Activated CD4-positive, alpha-beta memory T cell treated with anti-CD3 and anti-CD28 coated beads, Interleukin-2, amount 10 ng/mL, durations not matched to agents 7 days and 5 days (primary cell): ENCODE measurements around the gene ERGIC1. TPM values are rescaled to one million over a fixed set of nuclear protein-coding genes. Genes with fewer than 3 reads are reported as not detected.

Experiments used
- CTCF ChIA-PET: fragments of 350-600 bp; sonication (Branson Sonifier 250); formaldehyde crosslinking; loops from one replicate; lab custom pipeline; 2021; ENCODE audit warnings: antibody characterized with exemption, inconsistent platforms; lab: Charles Lee
- POLR2A ChIA-PET: fragments of 350-600 bp; sonication (Branson Sonifier 250); formaldehyde crosslinking; loops from one replicate; lab custom pipeline; 2021; ENCODE audit warnings: antibody characterized with exemption; lab: Charles Lee
- DNase-seq: peaks from one replicate; pipeline ENCODE4 v3.0.0-alpha.2; 2020
- H3K27ac Mint-ChIP-seq: one replicate; pipeline ENCODE4 v1.8.0; 2021; ENCODE audit warnings: mild to moderate bottlenecking, mixed read lengths
- H3K27me3 Mint-ChIP-seq: one replicate; pipeline ENCODE4 v1.8.0; 2021; ENCODE audit warnings: mixed read lengths
- H3K36me3 Mint-ChIP-seq: one replicate; pipeline ENCODE4 v1.8.0; 2021; ENCODE audit warnings: low read depth, mixed read lengths
- H3K4me1 Mint-ChIP-seq: one replicate; pipeline ENCODE4 v1.8.0; 2021; ENCODE audit warnings: mixed read lengths
- H3K4me3 Mint-ChIP-seq: one replicate; pipeline ENCODE4 v1.8.0; 2021; ENCODE audit warnings: mild to moderate bottlenecking, mixed read lengths
- H3K9me3 Mint-ChIP-seq: one replicate; pipeline ENCODE4 v1.8.0; 2021; ENCODE audit warnings: mixed read lengths
- total RNA-seq, 2 experiments: library from RNA; stranded (reverse); gene quantifications; one replicate each; pipeline ENCODE4 v1.2.3, GENCODE V29; 2021

ERGIC1 gene
- total RNA-seq, 2 experiments from 2014 or later: 36.1 to 37.2 TPM

DNA sequence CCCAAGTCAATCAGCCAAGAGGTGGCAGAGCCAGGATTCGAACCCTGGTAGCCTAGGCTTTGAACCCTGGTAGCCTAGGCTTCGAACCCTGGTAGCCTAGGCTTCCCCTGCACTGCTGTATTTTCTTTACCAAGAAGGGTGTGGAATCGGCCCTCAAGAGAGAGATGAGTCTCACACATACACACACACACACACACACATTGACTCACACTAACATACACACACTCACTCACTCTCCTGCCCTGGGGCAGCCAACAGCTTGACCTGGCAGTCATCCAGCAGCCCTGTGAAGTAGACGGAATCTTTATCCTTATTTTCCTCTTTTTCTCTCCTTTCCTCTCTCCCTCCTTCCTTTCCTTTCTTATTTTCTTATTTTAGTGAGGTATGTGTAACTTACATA is 69.7 kb downstream of the ERGIC1 start:
- no peak for DNase-seq
- Mint-ChIP-seq H3K4me1 (no peaks in the 10 kb centered on the region), H3K36me3 (no peaks in the 10 kb centered on the region), H3K27ac (no peak overlapping the region), H3K27me3 (no peaks in the 10 kb centered on the region), H3K4me3 (no peak overlapping the region), H3K9me3 (no peaks in the 10 kb centered on the region)
- POLR2A ChIA-PET: no interaction called here
- CTCF ChIA-PET: interaction anchor here (1.1 kb wide), 1 partner anchor 189 kb away, joined by 3 read pairs; no protein-coding TSS in a partner anchor

DNA sequence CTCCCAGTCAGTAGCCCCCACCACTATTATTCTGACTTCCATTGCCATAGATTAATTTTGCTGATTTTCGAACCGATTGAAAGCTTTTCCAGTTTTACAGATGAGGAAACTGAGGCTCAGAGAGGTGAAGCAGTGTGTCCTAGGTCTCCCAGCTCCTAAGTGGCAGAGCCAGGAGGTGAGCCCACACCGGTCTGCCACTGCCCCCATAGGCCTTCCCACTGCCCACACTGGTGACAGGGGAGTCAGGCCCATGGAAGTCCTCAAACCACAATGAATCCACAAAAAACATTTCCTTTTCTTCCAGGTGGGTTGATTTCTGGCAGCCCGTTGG is 70.2 kb downstream of the ERGIC1 start:
- POLR2A ChIA-PET: no interaction called here
- H3K4me3 Mint-ChIP-seq: no peak overlapping the region
- CTCF ChIA-PET: interaction anchor here (1.1 to 2.0 kb wide), 2 partner anchors 188 to 190 kb away, joined by 3 to 5 read pairs; no protein-coding TSS in a partner anchor
- no peak for DNase-seq
- H3K4me1 Mint-ChIP-seq: no peaks in the 10 kb centered on the region
- no peaks in the 10 kb centered on the region for H3K36me3 Mint-ChIP-seq
- H3K27me3 Mint-ChIP-seq: no peaks in the 10 kb centered on the region
- H3K9me3 Mint-ChIP-seq: no peaks in the 10 kb centered on the region
- H3K27ac Mint-ChIP-seq: no peak overlapping the region

GRCh38 chr5:172904643-172905345 is 70.7 kb downstream of the ERGIC1 start:
- no peaks in the 10 kb centered on the region for H3K36me3 Mint-ChIP-seq
- no peak overlapping the region for H3K27ac Mint-ChIP-seq
- H3K4me1 Mint-ChIP-seq: no peaks in the 10 kb centered on the region
- H3K9me3 Mint-ChIP-seq: no peaks in the 10 kb centered on the region
- CTCF ChIA-PET: interaction anchor here (1.1 to 2.0 kb wide), 2 partner anchors 188 to 190 kb away, joined by 3 to 5 read pairs; no protein-coding TSS in a partner anchor
- no peaks in the 10 kb centered on the region for H3K27me3 Mint-ChIP-seq
- H3K4me3 Mint-ChIP-seq: no peak overlapping the region
- no peak for DNase-seq
- POLR2A ChIA-PET: no interaction called here

GRCh38 chr5:172905346-172906140 is 71.5 kb downstream of the ERGIC1 start:
- no peak for DNase-seq
- CTCF ChIA-PET: interaction anchor here (2.0 kb wide), 1 partner anchor 189 kb away, joined by 5 read pairs; no protein-coding TSS in a partner anchor

GRCh38 chr5:172906436-172906835 is 72.4 kb downstream of the ERGIC1 start:
- no peaks in the 10 kb centered on the region for H3K27me3 Mint-ChIP-seq
- ChIA-PET CTCF (interaction anchor here (1.0 to 2.0 kb wide), 2 partner anchors 134 to 190 kb away, joined by 3 to 5 read pairs; no protein-coding TSS in a partner anchor), POLR2A (no interaction called here)
- no peak overlapping the region for H3K4me3 Mint-ChIP-seq
- no peaks in the 10 kb centered on the region for H3K9me3 Mint-ChIP-seq
- no peak for DNase-seq
- no peaks in the 10 kb centered on the region for H3K4me1 Mint-ChIP-seq
- no peaks in the 10 kb centered on the region for H3K36me3 Mint-ChIP-seq
- H3K27ac Mint-ChIP-seq: no peak overlapping the region

More at GRCh38 chr5:172905346-172906140, 71.5 kb downstream of the ERGIC1 start:
- no peak overlapping the region for H3K27ac Mint-ChIP-seq
- POLR2A ChIA-PET: no interaction called here
- no peaks in the 10 kb centered on the region for H3K27me3 Mint-ChIP-seq
- H3K36me3 Mint-ChIP-seq: no peaks in the 10 kb centered on the region
- no peak overlapping the region for H3K4me3 Mint-ChIP-seq
- no peaks in the 10 kb centered on the region for H3K4me1 Mint-ChIP-seq
- H3K9me3 Mint-ChIP-seq: no peaks in the 10 kb centered on the region

- Mint-ChIP-seq H3K27ac (no peak overlapping the region), H3K4me3 (no peak overlapping the region), H3K9me3 (no peaks in the 10 kb centered on the region), H3K4me1 (no peaks in the 10 kb centered on the region), H3K36me3 (no peaks in the 10 kb centered on the region), H3K27me3 (no peaks in the 10 kb centered on the region)
- ChIA-PET CTCF (interaction anchor here (1.0 kb wide), 1 partner anchor 135 kb away, joined by 3 read pairs; no protein-coding TSS in a partner anchor), POLR2A (no interaction called here)
- DNase-seq: no peak
Observed at GRCh38 chr5:172906888-172907287, 72.8 kb downstream of the ERGIC1 start.

GRCh38 chr5:172907657-172908056 is 73.6 kb downstream of the ERGIC1 start:
- no peak for DNase-seq
- H3K27ac Mint-ChIP-seq: no peak overlapping the region
- H3K9me3 Mint-ChIP-seq: no peaks in the 10 kb centered on the region
- H3K27me3 Mint-ChIP-seq: no peaks in the 10 kb centered on the region
- POLR2A ChIA-PET: no interaction called here
- no peaks in the 10 kb centered on the region for H3K36me3 Mint-ChIP-seq
- H3K4me1 Mint-ChIP-seq: no peaks in the 10 kb centered on the region
- no peak overlapping the region for H3K4me3 Mint-ChIP-seq
- CTCF ChIA-PET: no interaction called here

- H3K36me3 Mint-ChIP-seq: no peaks in the 10 kb centered on the region
- H3K27me3 Mint-ChIP-seq: no peaks in the 10 kb centered on the region
- ChIA-PET POLR2A (no interaction called here), CTCF (interaction anchor here (2.4 kb wide), 1 partner anchor 24 kb away, joined by 7 read pairs; no protein-coding TSS in a partner anchor)
- no peak overlapping the region for H3K27ac Mint-ChIP-seq
- no peak for DNase-seq
- no peaks in the 10 kb centered on the region for H3K9me3 Mint-ChIP-seq
- H3K4me3 Mint-ChIP-seq: no peak overlapping the region
- no peaks in the 10 kb centered on the region for H3K4me1 Mint-ChIP-seq
Observed at GRCh38 chr5:172908662-172909061, 74.6 kb downstream of the ERGIC1 start.

GRCh38 chr5:172909931-172910502 is 76.0 kb downstream of the ERGIC1 start:
- Mint-ChIP-seq H3K36me3 (no peaks in the 10 kb centered on the region), H3K4me3 (no peak overlapping the region), H3K9me3 (no peaks in the 10 kb centered on the region), H3K27ac (no peak overlapping the region), H3K4me1 (no peaks in the 10 kb centered on the region), H3K27me3 (no peaks in the 10 kb centered on the region)
- no peak for DNase-seq
- POLR2A ChIA-PET: no interaction called here
- CTCF ChIA-PET: interaction anchor here (0.7 to 2.4 kb wide), 2 partner anchors 22 to 331 kb away, joined by 5 to 7 read pairs; no protein-coding TSS in a partner anchor

DNA sequence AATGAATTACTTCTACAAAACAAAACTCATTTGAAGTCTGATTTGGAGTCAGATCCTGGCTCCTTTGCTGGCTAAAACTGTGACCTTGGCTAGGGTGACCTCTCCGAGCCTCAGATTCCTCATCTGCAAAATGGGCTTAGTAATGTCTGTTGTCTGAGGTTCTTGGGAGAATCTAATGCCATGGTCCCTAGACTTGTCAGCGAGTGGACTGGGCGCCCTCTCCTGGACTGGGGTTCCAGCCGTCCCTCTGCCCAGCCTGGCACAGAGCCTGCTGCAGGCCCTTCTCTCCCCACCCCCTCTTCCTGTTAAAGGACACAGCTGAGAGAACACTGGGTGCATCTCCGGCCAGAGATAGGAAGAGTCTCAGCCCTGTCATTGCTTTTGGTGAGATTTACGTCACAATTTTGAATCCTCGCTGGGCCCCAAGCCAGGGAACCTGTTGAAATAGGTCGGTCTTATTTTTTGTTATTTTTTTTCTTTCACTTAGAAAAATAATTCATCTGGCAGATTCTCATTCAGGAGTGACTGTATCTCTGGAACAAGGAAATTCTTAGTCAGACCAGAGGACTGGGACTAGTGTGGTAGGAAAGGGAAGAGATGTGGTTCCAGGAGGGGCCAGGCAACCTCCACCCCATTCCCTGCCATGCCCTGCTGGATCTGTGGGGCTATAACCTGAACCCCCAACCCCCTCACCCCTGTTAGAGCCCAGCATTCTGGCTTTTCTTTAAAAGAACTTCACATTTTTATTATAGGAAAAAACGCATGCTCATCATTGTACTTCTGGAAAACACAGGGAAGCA is 77.0 kb downstream of the ERGIC1 start:
- H3K36me3 Mint-ChIP-seq: no peaks in the 10 kb centered on the region
- H3K27me3 Mint-ChIP-seq: no peaks in the 10 kb centered on the region
- no peaks in the 10 kb centered on the region for H3K4me1 Mint-ChIP-seq
- no peak overlapping the region for H3K4me3 Mint-ChIP-seq
- DNase-seq: peak; percentile 29
- ChIA-PET POLR2A (no interaction called here), CTCF (interaction anchor here (0.7 to 2.4 kb wide), 2 partner anchors 21 to 332 kb away, joined by 5 to 7 read pairs; no protein-coding TSS in a partner anchor)
- no peak overlapping the region for H3K27ac Mint-ChIP-seq
- no peaks in the 10 kb centered on the region for H3K9me3 Mint-ChIP-seq

DNA sequence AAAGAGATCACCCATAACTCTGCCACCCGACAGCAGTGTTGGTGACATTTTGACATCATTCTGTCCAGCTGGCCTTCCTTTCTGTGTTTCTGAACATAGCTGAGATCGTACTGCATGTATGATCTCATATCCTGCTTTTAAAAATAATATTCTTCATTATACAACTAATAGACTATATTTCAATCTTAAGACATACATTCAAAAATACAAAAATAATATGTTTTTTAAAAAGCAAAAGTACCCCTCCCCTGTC is 77.5 kb downstream of the ERGIC1 start:
- no peaks in the 10 kb centered on the region for H3K36me3 Mint-ChIP-seq
- no peak overlapping the region for H3K4me3 Mint-ChIP-seq
- ChIA-PET CTCF (no interaction called here), POLR2A (no interaction called here)
- H3K9me3 Mint-ChIP-seq: no peaks in the 10 kb centered on the region
- H3K27me3 Mint-ChIP-seq: no peaks in the 10 kb centered on the region
- no peak for DNase-seq
- H3K27ac Mint-ChIP-seq: no peak overlapping the region
- H3K4me1 Mint-ChIP-seq: no peaks in the 10 kb centered on the region

- no peaks in the 10 kb centered on the region for H3K9me3 Mint-ChIP-seq
- no peak for DNase-seq
- no peaks in the 10 kb centered on the region for H3K27me3 Mint-ChIP-seq
- POLR2A ChIA-PET: no interaction called here
- H3K4me3 Mint-ChIP-seq: no peak overlapping the region
- no peaks in the 10 kb centered on the region for H3K36me3 Mint-ChIP-seq
- no peaks in the 10 kb centered on the region for H3K4me1 Mint-ChIP-seq
- CTCF ChIA-PET: interaction anchor here (1.3 kb wide), 1 partner anchor 19 kb away, joined by 3 read pairs; no protein-coding TSS in a partner anchor
- H3K27ac Mint-ChIP-seq: no peak overlapping the region
Observed at GRCh38 chr5:172911976-172912375, 77.9 kb downstream of the ERGIC1 start.
